HG03565 (cell line): ENCODE data around the gene SLC5A6.
"Not testable (repeated sequence)": the region's sequence is repeated elsewhere in the genome, so short reads cannot be mapped to it uniquely, and the experiment has no call there.

Experiments used
- ATAC-seq: cut with Tn5 transposase; IDR thresholded peaks from one replicate; pipeline ENCODE4 v1.9.1; 2021; ENCODE audit warnings: mild to moderate bottlenecking, moderate library complexity; ENCODE audit not compliant: unreplicated experiment

The SLC5A6 gene

DNA sequence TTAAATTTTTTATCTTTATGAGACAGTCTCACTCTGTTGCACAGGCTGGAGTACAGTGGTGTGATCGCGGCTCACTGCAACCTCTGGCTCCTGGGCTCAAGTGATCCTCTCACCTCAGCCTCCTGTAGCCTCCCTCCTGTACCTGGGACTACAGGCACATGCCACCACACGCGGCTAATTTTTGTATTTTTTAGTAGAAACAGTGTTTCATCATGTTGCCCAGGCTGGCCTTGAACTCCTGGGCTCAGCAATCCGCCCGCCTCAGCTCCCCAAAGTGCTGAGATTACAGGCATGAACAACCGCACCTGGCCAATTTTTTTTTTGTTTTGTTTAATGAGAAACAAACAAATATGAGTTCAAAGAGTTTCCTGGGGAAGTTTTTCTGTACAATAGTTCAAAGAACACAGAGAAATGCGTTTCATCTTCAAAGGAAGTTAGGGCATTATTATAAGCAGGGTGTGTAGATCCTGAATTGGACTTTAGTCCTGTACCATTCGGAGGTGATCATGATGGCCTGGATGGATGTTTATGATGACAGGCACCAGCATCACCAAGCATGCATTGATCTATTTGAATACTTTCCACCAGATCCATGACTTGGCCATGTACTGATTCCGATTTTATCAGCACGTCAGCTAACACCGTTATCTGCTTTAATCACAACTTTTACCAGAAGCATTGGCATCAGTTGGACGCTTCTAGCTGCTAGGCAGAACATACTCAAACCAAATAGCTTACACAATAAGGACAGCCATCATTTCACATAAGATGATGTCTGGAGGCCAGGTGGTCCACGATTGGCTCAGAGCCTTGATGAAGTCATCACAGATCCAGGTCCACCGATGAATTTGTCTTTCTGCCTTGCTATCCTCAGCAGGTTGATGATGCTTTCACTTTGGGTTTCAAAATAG lies 34.4 kb downstream of the SLC5A6 start:
- no peak for ATAC-seq

DNA sequence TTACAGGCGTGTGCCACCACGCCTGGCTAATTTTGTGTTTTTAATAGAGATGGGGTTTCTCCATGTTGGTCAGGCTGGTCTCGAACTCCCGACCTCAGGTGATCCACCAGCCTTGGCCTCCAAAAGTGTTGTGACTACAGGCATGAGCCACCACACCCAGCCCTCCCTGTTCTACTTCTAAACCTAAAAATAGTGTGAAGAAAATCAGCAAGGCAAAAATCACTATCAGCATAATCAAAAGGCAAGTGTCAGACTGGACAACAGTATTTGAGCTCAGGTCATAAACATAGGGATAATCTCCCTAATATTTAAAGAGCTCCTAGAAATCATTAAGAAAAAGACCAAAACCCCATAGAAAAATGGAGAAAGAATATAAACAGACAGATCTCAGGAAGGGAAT lies 36.3 kb downstream of the SLC5A6 start:
- not testable (repeated sequence) for ATAC-seq

DNA sequence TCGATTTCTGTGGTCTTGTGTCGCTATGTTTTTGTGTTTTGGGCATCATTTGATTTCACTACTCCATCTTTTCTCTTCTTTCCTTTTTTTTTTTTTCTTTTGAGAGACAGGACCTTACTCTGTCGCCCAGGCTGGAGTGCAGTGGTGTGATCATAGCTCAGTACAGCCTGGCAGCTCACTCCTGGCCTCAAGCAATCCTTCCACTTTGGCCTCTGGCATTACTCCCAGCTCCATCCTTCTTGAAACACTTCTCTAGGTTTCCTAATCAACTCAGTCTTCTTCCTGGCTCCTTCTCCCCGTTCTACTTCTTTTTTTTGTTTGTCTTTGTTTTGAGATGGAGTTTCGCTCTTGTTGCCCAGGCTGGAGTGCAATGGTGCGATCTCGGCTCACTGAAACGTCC lies 36.7 kb downstream of the SLC5A6 start:
- ATAC-seq: no peak

DNA sequence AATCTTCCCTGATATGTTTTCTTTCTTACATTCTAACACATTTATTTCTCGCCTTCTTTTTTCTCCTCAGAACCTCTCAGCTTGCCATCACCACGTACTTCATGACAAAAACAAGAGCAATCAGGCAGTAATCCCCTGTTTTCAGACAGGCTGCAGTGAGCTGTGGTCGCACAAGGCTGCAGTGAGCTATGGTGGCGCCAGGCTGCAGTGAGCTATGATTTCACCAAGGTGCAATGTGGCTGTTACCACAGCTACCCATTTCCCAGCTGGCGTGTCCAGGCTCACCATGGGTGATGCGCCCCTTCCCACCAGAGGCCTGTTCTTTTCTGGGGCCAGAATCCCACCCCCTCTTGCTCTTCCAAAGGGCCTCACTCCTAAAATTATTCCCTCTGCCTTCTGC lies 37.4 kb downstream of the SLC5A6 start:
- ATAC-seq: no peak

DNA sequence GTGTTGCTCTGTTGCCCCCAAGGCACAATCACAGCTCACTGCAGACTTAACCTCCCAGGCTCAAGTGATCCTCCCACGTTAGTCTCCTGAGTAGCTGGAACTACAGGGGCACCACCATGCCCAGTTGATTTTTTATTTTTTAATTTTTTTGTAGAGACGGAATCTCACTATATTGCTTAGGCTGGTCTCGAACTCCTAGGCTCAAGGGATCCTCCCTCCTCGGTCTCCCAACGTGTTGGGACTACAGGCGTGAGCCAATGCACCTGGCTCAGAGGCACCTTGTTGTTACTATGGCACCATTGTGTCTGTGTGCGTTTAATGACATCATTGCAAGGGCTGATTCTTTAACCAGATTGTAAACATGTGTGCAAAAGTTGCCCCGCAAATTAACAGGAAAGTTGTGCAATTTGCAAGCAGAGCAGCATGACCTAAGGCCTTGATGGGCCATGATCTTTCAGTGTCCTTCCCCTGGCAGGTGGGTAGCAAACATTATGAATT lies 40.7 kb downstream of the SLC5A6 start:
- ATAC-seq: no peak

GRCh38 chr2:27170581-27171337 lies 41.3 kb downstream of the SLC5A6 start:
- ATAC-seq: no peak

GRCh38 chr2:27164960-27165763 lies 46.9 kb downstream of the SLC5A6 start:
- no peak for ATAC-seq

DNA sequence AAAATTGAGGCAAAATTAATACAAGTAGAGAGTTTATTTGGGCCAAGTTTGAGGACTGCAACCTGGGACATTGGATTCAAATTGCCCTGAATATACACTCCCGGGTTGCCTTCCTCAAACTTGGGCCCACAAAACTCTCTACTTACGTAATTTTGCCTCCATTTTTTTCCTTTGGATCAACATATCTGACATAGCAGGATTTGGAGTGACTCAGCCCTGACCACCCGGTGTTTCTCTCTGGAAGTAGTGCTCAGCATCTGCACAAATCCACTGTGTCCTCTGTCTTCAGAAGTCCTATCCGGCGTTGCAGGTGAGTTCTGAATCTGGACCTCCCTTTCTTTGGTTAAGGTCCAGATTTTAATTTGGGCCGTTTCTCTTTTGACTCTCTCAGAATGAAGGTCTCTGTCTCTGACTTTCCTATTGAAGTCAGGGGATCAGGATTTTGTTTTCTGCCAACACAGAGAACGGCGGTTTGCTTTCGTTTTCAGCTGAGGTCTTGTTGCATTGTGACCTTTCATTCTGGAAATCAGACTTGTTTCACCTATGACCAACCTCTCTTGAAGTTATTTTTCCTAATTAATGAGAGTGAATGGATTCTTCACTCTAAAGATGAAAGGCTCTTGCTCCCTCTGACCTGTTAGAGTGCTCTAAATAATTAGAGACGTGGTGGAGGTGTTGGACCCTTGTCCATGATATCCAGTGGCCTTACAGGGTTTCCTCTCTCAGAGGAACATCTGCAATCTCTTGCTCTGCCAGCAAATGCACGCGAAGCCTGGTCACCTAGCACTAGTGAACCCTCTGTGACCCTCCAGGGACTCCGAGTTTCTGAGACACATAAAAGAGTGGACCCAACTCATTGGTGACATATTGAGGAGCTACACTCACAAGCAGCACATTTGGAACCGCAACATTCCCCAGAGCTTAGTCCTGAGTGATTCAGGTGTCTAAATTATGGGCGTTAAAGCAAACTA lies 49.6 kb downstream of the SLC5A6 start:
- ATAC-seq: no peak

GRCh38 chr2:27160191-27160590 lies 51.9 kb downstream of the SLC5A6 start:
- no peak for ATAC-seq

GRCh38 chr2:27159271-27159670 lies 52.8 kb downstream of the SLC5A6 start:
- ATAC-seq: no peak

DNA sequence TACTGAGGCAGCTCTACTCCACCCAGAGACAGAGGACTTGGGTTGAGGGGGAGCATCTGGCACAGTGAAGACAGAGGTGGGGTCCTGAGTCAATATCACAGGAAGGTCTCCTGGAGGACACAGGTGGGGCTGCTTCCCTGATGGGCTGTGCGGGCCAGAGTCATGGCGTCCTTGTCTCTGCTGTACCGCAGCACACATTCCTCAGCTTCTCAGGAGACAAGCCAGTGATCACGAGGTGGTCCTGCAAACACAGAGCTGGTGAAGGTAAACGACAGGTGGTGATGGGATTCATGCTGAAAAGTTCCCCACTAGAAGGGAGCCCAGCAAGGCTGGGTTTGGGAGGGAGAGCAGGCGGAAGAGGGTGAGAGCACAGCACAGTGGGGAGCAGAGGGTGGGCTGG lies 53.6 kb downstream of the SLC5A6 start:
- no peak for ATAC-seq

- ATAC-seq: no peak
Observed at GRCh38 chr2:27155069-27155520, 57.0 kb downstream of the SLC5A6 start.

- no peak for ATAC-seq
Observed at GRCh38 chr2:27154488-27154887, 57.6 kb downstream of the SLC5A6 start.

DNA sequence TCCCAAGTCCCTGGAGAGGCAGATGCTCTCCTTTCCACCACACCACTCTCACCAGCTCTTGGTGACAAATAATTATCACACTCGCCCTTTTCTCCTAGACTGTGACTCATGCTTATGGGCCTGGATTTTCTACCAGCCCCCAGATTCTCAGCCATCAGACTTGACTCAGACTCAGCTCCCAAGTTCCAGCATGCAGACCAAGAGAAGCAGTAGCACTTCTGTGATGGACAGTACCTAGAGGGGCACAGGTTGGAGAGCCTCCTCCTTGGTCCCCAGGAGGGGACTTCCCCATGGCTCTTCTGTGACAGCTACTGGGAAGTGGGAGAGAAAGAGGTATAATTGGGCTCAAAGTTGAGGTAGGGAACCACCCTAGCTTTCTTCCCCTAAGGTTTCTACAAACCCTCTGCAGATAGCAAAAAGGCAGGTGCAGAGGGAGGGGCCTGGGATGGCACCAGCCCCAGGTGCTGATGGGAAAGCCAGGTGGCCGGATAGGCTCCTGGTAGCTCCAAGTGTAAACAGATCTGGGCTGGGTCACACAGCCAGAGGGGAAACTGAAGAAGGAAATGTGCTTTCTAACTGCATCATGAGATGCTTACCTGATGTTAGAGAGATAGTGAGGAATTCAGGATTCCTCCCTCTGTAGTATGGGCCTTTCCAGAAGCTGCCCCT lies 59.1 kb downstream of the SLC5A6 start:
- ATAC-seq: no peak

DNA sequence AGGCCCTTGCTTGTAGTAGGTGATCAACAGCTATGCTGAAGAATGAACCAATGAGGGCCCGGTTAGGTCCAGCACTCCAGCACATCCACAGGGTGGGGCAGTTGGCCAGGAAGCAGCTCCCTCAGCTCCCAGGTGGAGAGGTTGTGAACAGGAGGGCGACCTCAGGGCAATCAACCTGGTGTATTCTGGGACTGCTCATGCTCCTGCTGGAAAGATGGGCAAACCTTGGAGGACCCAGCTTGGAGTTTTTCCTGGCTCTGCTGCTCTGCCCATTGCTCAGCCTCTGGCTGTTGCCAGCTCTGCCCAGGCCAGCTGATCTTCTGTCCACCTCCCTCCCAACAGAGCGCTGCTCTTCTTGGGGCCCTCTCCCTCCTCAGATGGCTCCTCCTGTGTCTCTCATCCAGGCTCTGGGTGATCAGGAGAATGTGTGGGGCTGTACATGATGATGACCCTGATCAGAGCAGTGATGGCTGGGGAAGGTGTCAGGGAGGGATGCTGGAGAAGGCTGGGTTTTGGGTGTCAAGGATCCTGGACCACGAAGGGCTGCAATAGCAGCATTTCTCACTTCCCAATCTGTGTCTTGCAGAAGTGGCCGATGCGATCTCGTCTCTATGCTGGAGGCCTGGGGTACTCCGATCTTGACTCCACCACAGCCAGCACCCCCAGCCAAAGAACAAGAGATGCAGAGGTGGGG lies 59.8 kb downstream of the SLC5A6 start:
- no peak for ATAC-seq

- ATAC-seq: no peak
Observed at GRCh38 chr2:27150639-27151230, 61.3 kb downstream of the SLC5A6 start.
